Measurements from ENCODE around the gene SH3BP4.

The SH3BP4 gene

DNA sequence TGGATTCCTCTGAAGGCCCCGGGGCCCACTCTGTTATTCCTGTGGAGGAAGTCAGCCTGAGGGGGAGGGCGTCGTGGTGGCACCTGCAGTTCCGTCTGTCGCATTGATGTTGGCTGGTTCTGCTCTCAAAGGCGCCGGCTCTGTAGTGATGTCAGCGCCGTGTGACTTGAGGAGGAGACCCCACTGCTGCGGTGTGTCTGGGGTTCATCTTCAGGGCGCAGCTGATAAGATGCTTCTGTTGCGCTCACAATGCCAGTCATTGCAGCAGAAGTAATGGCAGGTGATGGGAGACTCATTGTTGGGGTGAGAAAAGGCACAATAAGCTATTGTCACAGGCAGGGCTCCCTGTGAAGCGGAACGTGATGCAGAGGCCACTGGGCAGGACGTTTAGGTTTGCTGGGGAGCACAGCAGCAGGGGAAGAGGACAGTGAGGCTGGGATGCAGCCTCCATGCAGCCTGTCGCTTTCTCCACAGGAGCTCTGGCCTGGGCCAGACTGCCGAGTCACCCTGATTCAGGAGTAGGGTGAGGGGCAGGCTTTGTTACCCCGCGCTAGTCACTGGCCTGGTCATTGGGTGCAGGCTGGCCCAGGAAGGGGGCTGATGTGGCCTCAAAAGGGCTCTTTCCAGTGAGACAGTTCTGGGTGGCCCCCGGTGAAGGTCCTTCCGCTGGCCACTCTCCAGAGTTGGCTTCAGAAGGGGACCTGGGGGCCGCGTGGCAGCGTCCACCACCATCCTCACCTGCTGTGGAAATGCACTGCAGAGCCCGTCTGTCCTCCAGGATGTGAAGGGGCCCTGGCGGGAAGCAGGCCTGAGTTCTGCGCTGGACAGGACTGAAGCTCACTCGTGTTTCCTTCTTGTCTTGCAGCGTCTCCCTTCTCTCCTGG is 42.9 kb downstream of the SH3BP4 start:
- Histone ChIP-seq H3K36me3 (ENCODE audit: control insufficient read depth, low read length) (no peaks in the 10 kb centered on the region), H3K27me3 (ENCODE audit: control insufficient read depth, low read length) (no peaks in the 10 kb centered on the region), H3K79me2 (ENCODE audit: control insufficient read depth, low read length) (no peaks in the 10 kb centered on the region), H3K27ac (ENCODE audit: low read depth, low read length) (no peak overlapping the region), H3K4me2 (ENCODE audit: low read length) (no peak overlapping the region), H4K20me1 (ENCODE audit: control insufficient read depth, insufficient read depth, low read depth, low read length) (no peaks in the 10 kb centered on the region), H3K9me3 (ENCODE audit: control insufficient read depth, insufficient read depth, low read length) (peaks cover 4% of the 10 kb centered on the region; the same call in 1 of the 2 replicates), H3F3A (ENCODE audit: control insufficient read depth, insufficient read depth) (no peaks in the 10 kb centered on the region), H3K4me3 (ENCODE audit: low read length) (no peak overlapping the region), H3K9me2 (replicated peaks; ENCODE audit: control insufficient read depth, low read length) (no peaks in the 10 kb centered on the region), H3K4me1 (ENCODE audit: control insufficient read depth, low read length) (no peaks in the 10 kb centered on the region)
- TF ChIP-seq EZH2phosphoT487 (IDR thresholded peaks at IDR 0.05; ENCODE audit: borderline replicate concordance, low read length) = no peak
- TF ChIP-seq, protein P1, sequence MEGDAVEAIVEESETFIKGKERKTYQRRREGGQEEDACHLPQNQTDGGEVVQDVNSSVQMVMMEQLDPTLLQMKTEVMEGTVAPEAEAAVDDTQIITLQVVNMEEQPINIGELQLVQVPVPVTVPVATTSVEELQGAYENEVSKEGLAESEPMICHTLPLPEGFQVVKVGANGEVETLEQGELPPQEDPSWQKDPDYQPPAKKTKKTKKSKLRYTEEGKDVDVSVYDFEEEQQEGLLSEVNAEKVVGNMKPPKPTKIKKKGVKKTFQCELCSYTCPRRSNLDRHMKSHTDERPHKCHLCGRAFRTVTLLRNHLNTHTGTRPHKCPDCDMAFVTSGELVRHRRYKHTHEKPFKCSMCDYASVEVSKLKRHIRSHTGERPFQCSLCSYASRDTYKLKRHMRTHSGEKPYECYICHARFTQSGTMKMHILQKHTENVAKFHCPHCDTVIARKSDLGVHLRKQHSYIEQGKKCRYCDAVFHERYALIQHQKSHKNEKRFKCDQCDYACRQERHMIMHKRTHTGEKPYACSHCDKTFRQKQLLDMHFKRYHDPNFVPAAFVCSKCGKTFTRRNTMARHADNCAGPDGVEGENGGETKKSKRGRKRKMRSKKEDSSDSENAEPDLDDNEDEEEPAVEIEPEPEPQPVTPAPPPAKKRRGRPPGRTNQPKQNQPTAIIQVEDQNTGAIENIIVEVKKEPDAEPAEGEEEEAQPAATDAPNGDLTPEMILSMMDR (IDR thresholded peaks at IDR 0.05; ENCODE audit: low read depth, low read length, poor library complexity, severe bottlenecking) = no peak

DNA sequence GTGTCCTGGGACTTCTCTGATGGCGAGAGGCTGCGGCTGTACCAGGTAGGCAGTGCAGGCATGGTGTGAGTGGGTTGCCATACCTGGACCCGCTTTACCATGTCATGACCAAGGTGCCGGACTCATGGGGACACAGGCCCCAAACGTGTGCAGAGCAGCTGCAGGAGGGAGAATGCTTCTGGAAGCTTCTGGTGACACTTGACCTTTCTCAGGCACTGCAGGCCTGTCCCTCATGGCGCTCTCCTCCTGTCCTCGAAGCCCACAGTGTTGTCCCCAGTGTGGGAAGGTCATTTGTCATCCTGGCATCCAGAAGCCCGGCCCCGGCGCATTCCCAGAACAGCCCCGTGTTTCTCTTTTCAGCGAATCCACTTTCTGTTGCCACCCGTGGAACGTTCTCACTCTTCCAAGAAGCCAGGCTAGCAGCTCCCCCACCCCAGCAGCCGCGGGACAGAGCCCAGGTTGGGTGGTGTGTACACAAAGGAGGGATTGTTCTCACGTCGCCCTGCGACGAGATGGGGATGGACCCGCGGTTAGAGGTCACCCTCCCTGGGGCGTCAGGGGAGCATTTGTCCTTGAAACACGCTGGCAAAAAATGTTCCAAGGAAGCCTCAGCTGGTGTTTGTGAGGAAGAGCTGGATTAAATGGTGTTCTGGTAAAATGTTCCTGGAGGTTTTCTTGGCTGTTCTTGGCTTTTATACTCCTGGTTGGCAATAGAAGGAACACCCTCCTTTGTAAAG is 43.7 kb downstream of the SH3BP4 start:
- H3K4me1 ChIP-seq (ENCODE audit: control insufficient read depth, low read length) = no peaks in the 10 kb centered on the region
- no peak overlapping the region for H3K4me2 ChIP-seq (ENCODE audit: low read length)
- no peak overlapping the region for H3K27ac ChIP-seq (ENCODE audit: low read depth, low read length)
- no peaks in the 10 kb centered on the region for H3K36me3 ChIP-seq (ENCODE audit: control insufficient read depth, low read length)
- no peak overlapping the region for H3K4me3 ChIP-seq (ENCODE audit: low read length)
- H3K9me3 ChIP-seq (ENCODE audit: control insufficient read depth, insufficient read depth, low read length) = peaks cover 4% of the 10 kb centered on the region; the same call in 1 of the 2 replicates
- no peaks in the 10 kb centered on the region for H3K27me3 ChIP-seq (ENCODE audit: control insufficient read depth, low read length)
- no peaks in the 10 kb centered on the region for H3K9me2 ChIP-seq (replicated peaks; ENCODE audit: control insufficient read depth, low read length)
- no peak for TF ChIP-seq EZH2phosphoT487 (IDR thresholded peaks at IDR 0.05; ENCODE audit: borderline replicate concordance, low read length)
- TF ChIP-seq, protein P1 (IDR thresholded peaks at IDR 0.05; ENCODE audit: low read depth, low read length, poor library complexity, severe bottlenecking) = no peak
- H4K20me1 ChIP-seq (ENCODE audit: control insufficient read depth, insufficient read depth, low read depth, low read length) = no peaks in the 10 kb centered on the region
- no peaks in the 10 kb centered on the region for H3K79me2 ChIP-seq (ENCODE audit: control insufficient read depth, low read length)
- H3F3A ChIP-seq (ENCODE audit: control insufficient read depth, insufficient read depth) = no peaks in the 10 kb centered on the region

DNA sequence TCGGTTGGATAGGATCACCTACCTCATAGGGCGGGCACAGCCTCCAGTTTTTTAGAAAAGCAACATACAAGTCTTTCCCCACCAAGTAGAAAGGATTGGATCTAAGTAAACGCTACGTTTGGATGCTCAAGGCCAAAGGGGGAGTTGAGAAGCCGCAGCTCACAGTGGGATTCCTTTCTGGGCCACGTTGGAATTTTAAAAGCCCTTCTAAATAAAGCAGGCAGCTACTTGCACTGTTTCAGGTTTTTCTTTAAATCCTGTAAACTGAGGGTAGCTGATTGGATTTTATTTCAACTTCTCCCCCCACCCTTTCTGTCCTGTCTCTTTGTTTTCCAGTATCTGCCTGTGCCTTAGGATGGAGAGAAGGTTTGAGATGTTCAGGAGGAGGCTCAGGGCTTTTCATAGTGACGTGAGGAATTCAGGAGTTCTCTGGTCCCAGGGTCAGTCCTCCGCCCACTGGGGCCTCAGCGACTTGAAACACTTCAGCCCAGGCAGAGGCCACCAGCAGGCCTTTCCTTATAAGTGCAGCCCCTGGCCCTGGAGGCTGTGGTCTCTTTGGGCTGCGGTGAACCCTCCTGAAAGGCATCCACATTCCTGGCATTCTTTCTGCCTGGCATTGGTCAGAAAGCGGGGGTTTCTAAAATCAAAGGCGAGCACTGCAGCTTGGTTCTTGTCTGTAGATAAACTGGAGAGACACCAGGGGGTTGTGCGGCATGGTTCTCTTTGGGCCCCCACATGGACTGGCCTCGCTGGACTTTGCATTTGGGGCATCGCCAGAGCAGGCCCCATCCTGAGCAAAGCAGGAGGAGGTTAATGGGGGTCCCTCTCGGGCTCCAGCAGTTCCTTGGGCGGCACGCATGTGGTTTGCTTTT is 44.5 kb downstream of the SH3BP4 start:
- no peaks in the 10 kb centered on the region for H3K27me3 ChIP-seq (ENCODE audit: control insufficient read depth, low read length)
- H3K36me3 ChIP-seq (ENCODE audit: control insufficient read depth, low read length) = no peaks in the 10 kb centered on the region
- no peak for TF ChIP-seq EZH2phosphoT487 (IDR thresholded peaks at IDR 0.05; ENCODE audit: borderline replicate concordance, low read length)
- TF ChIP-seq, protein P1 (IDR thresholded peaks at IDR 0.05; ENCODE audit: low read depth, low read length, poor library complexity, severe bottlenecking) = no peak
- no peaks in the 10 kb centered on the region for H3F3A ChIP-seq (ENCODE audit: control insufficient read depth, insufficient read depth)
- no peaks in the 10 kb centered on the region for H3K79me2 ChIP-seq (ENCODE audit: control insufficient read depth, low read length)
- no peak overlapping the region for H3K4me2 ChIP-seq (ENCODE audit: low read length)
- no peak overlapping the region for H3K27ac ChIP-seq (ENCODE audit: low read depth, low read length)
- H3K4me3 ChIP-seq (ENCODE audit: low read length) = no peak overlapping the region
- no peaks in the 10 kb centered on the region for H3K9me2 ChIP-seq (replicated peaks; ENCODE audit: control insufficient read depth, low read length)
- H4K20me1 ChIP-seq (ENCODE audit: control insufficient read depth, insufficient read depth, low read depth, low read length) = no peaks in the 10 kb centered on the region
- H3K9me3 ChIP-seq (ENCODE audit: control insufficient read depth, insufficient read depth, low read length) = peaks cover 4% of the 10 kb centered on the region; the same call in 1 of the 2 replicates
- no peaks in the 10 kb centered on the region for H3K4me1 ChIP-seq (ENCODE audit: control insufficient read depth, low read length)
